Stimulated activated CD4-positive, alpha-beta T cell treated with anti-CD3 and anti-CD28 coated beads, Interleukin-12 subunit alpha, Interleukin-12 subunit beta, amount 100 ng/mL, for 48 hours (primary cell): Measurements from ENCODE around the gene GLRX3.

ENCODE experiments used
- DNase-seq, 3 donors: peaks; one replicate each; pipeline ENCODE4 v3.0.0-alpha.2; 2020; ENCODE audit warnings: low read depth in 2 of 3, low spot score in 1 of 3

GLRX3 gene

DNA sequence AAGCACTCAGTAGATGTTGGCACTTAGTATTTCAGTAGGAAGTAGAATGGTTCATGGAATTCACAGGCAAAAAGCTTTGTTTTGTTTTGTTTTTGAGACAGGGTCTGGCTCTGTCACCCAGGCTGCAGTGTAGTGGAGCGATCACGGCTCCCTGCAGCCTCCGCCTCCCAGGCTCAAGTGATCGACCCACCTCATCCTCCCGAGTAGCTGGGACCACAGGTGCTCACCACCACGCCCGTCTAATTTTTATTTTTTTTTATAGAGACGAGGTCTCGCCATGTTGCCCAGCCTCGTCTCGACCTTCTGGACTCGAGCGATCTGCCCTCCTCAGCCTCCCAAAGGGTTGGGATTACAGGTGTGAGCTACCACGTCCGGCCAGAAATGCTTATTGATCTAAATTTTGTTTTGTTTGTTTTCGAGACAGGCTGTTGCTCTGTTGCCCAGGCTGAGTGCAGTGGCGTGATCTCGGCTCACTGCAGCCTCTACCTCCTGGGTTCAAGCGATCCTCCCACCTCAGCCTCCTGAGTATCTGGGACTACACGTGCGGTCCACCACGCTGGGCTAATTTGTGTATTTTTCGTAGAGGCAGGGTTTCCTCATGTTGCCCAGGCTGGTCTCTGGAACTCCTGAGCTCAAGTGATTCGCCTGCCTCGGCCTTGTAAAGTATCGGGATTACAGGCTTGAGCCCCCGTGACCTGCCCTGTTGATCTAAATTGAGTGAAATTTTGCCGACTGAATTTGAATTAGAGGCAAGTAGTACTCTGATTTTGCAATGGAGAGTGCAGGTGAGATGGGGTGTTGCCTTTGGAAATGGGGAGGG, 1.7 kb downstream of the GLRX3 start:
- no peak for DNase-seq

DNA sequence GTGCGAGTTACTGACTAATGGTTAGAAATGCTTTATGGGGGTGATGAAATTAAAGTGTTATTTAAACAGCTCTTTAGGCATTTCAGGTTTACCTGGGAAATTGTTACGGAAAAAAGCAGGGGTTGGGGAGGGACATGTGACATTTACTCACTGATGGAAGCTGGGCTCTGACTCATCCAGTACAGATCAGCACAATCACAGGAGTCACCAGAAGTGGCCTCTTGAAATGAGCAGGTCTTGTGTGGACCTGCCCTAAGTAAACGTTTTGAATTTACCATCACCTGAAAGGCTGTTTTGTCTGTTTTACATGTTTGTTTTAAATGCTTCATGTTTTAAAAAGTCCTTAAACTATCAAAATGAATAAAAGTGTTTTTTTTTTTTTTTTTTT, 2.3 kb downstream of the GLRX3 start:
- peak in 1 of 3 donors; percentile 23 for DNase-seq

DNA sequence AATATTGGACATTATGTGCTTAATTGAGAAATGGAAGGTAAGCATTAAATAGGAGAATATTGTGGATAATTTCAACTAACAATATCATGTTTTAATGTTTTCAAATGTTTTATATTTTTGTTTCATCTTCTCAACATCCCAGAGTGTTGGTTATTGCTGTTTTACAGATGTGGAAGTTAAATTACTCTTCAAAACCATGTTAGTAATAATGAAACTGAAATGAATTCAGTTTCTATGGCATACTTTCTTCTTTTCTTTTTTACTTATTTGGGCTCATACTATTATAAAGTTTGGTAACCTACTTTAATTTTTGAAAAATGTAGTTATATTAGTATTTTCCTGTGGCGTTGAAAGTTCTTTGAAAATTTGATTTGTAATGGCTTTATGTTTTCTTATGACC, 4.2 kb downstream of the GLRX3 start:
- DNase-seq = no peak

DNA sequence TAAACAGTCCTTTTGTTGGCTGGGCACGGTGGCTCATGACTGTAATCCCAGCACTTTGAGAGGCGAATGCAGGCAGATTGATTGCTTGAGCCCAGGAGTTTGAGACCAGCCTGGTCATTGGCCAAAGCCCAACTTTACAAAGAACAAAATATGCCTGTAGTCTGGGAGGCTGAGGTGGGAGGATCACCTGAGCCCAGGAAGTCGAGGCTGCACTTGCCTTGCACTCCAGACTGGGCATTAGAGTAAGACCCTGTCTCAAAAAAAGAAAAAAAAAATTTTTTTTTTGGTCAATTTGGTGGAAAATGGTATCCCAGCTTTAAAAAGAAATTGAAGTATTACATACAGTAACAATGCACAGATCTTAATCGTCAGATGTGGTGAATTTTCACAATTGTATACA, 4.8 kb downstream of the GLRX3 start:
- no peak for DNase-seq

DNA sequence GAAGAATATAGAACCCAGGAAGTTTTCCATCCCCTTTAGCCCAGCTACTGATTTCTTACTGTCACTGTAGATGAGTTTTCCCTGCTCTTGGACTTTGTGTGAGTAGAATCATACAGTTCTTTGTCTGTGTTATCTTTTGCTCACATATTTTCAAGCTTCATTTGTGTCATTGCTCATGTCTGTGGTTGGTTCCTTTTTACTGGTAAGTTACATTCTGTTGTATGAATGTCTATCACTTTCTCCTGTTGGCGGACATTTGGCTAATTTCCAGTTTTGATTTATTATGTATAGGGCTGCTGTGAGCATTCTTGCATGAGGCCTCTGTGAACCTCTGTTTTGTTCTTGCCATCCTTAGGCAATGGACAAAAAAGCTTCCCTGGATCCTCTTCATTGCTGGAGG, 5.3 kb downstream of the GLRX3 start:
- no peak for DNase-seq

DNA sequence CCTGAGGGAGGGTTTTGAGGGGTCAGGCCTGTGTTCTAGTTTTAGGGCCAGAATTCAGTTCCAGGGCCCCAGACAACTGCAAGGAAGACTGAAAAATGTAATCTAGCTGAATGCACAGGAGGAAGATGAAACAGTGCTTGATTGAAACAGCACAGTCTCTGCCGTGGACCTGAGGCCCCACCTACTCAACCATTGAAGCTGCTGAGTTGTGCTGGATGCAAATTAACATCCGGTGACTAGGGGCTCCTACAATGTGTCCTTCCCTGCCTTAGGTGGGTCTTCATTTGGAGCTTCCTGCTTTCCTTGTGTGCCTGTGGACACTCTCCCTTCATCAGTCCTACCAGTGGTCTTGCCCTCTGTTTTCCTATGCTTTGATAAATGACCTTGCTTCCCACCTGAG, 5.7 kb downstream of the GLRX3 start:
- no peak for DNase-seq

DNA sequence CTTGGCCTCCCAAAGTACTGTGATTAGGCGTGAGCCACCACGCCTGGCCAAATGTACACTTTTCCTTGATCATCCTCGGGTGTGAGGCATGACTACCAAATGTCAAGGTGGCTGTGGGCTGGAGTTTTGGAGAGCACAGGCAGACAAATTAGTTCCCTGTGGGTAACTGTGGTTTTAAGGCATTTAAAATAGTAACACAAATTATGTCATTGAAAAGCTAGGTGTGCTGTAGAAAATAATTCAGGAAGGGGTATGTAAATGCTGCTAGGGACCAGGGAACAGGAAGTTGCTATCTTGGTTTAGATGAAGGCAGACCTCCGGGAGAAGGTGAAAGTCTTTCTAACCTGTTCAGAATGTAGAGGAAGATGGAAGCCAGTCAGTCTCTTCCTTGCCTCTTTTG, 9.9 kb downstream of the GLRX3 start:
- no peak for DNase-seq

DNA sequence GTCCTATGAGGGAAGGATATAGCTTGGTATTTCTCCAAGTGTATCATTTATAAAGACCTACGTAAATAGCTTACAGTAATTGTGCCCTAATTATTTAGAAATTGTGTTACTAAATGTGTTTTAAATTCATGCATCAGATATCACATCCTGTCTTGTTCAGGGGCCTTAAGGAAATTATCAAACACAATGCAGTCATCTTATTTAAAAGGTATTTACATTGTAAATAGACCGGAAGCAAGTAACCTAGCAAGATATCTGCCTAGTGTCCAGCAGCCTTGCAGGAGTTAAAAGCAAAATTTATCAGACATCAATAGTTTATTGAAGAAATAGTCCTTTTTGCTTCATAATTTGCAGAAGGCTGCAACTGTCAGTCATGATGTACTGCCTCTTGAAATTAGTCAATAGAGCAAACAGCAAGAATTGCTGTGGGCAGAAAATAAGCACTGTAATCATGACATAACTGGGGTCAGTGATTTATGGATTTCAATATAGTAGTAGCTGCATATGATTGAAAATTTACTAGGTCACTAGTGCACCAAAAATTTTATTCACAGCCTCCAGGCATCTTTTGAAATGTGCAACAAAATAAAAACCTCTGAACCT, 23.1 kb downstream of the GLRX3 start:
- DNase-seq = no peak

DNA sequence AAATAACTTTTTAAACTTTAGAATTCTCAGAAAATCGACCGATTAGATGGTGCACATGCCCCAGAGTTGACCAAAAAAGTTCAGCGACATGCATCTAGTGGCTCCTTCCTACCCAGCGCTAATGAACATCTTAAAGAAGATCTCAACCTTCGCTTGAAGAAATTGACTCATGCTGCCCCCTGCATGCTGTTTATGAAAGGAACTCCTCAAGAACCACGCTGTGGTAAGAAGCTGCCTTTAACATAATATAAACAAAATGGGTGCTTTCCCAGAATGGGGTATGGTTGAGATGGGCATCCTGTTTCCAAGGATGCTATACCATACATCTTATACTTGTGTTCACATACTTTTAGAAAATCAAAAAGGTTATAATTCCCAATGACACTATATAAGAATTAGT, 24.6 kb downstream of the GLRX3 start:
- no peak for DNase-seq

DNA sequence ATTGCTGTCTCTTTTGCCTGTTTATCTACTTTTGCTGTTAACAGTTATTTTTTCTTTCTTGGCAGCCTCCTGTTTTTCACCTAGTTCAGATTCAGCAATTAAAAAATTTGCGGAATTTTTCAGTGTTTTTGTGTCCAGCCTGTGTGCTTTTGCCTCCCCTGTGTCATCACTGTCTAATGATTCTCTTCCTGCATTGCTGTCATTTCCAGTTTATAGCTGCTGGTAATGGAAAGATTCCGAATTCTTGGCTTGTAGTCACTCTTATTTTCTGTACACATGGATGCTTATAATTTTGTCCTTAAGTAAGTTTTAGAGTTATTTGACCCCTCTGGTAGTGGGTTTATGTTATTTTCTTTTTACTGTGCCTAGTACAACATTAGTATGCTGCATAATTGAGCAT, 25.1 kb downstream of the GLRX3 start:
- no peak for DNase-seq

DNA sequence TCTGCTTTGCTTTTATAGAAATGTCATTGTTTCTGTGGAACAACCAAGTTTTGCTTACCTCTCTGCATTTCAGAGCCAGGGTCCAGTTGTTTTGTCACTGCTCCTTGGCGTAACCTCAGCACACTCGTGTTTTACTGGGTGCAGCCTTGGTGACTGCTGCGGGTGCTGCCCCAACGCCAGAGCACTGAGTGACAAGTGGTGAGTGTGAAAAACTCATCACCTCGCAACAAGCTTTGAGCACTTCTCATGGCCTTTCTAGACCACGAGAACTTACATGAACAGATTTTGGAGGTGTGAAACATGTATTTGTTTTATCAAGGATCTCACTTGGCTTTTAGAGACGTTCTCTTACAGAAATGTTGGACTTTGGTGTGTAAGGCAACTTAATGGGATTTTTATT, 31.0 kb downstream of the GLRX3 start:
- no peak for DNase-seq

DNA sequence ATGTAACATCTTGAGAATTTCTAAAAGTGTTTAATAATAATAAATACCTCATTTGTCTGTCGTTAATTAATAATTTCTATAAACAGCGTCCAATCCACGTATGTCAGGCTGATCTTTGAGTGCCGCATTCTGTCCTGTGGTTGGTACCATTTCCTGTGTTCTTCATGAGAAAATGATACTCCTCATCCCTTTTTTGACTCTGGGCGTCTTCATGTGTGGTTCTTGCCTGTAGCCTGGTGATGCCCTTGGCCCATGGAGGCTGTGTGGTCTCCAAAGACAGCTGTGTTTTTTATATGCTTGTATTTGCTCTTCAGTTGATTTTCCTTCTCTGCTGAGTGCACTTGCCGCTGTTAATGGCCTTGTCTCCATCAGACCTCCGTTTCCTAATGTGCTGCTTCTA, 31.5 kb downstream of the GLRX3 start:
- no peak for DNase-seq

DNA sequence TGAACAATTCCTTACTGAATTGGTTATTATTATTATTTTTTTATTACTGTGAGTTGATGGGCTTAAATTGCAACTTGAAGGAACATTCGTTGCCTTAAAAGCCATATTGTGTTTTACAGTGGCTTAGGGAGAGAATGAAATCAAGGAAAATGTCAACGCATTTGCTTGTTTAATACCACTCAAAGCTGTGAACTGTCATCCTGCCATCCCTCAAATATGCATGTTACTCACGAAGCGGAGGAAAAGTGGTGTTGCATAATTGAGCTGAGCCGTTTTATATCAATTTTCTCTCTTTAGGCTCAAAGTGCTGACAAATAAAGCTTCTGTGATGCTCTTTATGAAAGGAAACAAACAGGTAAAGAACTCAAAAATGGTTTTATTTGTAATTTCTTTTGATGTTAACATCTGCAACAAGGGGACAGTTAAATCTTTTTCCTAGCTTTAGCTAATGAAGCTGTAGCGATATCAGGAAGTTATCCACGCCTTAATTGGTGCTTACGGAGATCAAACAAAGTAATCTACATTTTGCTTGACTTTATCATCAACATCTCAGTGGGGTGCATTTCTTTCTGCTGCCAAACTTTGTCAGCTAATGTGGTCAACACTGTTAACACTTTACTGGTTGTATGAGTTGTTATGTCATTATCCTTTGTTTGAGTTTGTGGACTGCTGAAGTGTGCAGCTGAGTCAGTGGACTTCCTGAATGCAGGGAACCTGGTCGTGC, 33.1 kb downstream of the GLRX3 start:
- DNase-seq = no peak

DNA sequence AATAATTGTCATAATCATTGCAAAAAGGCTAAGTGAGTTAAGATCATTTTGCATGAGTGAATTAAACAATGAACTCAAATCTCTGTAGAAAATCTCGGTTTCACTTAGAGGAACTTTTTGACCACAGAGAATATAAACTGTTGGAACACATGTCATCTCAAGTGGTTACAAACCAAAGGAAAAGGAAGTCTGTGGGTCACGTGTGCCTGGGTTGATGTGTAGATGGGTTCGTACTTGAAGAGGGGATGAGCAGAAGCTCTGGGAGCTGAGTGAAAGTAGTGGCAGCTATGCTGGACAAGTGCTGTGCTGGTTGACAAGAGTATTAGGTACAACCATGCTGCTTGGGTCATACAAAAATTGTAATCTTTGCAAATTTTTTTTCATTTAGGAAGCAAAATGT, 35.0 kb downstream of the GLRX3 start:
- DNase-seq = no peak

DNA sequence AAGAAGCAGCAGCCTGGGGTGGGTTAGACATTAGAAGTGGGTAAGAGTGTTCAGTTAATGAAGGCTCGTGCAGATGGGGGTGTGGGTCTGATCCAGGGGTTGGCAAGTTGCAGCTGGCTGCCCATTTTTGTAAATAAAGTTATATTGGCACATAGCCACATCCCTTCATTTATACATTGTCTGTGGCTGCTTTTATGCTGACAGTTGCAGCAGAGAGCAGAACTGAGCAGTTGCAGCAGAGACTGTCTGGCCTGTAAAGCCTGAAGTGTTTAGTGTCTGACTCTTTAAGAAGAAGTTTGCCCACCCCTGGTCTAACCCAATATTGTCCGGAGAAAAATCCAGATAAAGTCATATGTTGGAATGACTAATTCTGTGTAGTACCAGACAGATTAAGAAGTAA, 38.1 kb downstream of the GLRX3 start:
- DNase-seq = no peak

DNA sequence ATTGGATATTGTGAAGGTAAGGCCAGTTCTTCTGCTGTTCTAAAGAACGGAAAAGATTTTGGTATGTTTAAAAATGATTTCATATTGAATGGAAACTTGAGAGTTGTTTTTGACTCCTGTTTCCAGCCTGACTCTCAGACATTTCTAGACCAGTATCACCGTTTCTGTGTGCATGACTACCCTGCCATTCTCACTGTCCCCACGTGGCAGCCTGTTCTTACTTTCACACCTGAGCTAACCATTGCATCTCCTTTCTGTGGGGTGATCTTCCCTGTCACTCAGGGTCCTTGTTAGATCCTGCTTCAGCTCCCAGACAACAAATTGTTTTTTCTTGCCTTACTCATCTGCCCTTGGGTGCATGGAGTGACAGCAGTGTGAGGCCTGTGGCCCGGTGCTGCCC, 38.9 kb downstream of the GLRX3 start:
- peak in 1 of 3 donors; percentile 16 for DNase-seq

DNA sequence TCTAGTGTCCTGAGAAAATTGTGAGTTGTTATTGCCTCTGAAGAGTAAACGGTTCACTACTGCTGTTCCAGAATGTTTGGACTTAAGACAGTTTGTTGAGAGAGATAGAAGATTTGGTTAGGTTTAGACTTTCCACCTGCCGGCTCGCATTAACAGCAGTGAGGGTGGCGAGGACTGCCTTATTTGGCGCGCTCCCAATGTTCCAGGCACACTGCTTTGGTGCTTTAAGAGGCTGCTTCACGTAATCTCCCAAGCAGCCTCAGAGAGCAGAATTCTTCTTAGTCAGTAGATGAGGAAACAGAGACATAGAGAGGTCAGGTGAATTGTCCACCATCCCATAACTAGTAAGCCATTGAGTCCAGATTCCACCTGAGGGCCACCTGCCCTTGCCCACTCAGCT, 41.1 kb downstream of the GLRX3 start:
- no peak for DNase-seq

DNA sequence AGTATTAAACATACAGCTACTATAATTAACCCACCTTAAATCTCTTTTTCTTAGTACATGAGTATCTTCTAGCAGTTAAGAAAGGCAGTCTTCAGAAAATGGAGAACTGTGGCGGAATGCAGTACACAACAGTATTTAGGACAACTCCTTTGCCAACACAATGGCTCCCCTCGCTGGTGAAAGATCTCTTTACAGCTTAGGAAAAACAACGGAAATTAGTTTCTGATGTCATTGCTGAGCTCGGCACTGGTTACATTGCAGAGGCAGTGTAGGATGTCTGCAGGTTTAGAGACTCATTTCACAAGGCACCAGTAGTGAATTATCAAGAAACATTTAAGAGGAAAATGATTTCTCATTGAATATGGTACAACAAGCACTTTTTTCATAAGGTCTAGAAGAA, 43.4 kb downstream of the GLRX3 start:
- DNase-seq = peak in 1 of 3 donors; percentile 21

DNA sequence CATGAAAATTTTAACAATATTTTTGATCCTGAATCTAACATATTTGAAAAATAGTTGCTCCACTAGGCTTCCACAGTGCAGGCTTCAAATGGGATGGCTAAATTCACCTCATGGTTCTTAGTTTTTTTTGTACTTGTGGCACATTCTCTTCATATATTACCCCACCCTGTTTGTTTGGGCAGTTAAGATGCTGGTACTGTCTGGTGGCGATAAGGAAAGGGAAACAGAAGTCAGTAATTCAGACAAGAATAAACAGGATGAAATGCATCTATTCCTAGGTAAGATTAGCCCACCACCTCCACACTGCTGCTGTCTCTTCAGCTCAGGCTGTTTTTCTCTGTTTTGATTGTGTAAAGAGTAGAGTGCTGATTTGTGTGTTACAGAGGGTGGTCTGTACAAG, 44.2 kb downstream of the GLRX3 start:
- no peak for DNase-seq

DNA sequence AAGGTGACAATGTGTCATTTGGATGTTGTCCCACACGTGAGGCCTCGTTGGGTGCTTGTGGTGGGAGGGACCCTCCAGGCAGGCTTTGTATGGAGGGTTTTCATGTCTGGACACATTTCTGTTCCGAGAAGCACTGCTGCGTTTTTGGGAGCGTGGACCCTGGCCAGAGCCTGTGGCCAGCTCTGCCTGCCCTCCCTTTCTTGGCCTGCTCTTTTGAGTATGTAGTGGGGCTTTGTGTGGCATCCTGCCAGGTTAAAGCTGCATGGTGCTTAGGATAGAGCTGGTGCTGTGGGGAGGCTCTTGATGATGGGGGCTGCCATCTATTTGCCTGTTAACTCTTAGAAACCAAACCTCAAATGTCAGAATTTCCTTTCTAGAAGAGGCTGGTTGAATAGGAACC, 45.7 kb downstream of the GLRX3 start:
- no peak for DNase-seq

DNA sequence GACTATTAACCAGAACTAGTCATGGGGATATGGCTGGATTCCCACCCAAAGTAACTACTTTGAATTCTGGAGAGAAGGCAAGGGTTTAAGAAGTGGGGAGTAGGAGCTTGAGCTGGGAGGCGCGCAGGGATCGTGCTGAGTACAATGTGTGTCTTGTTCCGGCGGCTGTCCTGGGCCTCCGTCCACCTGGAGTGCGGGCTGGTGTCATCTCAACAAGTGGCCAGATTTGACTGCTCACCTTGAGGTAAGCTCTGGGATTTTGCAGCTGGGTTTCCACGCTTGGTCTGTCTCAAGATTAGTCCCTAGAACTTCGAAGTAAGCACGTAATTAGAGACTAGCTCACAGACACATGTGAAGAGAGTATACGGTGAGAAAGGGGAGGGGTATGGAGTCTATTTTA, 49.4 kb downstream of the GLRX3 start:
- DNase-seq = no peak
